HG03025 (cell line): ENCODE data around the gene UCK1.

ENCODE experiments used
- ATAC-seq: cut with Tn5 transposase; IDR thresholded peaks from one replicate; pipeline ENCODE4 v1.9.1; 2021; ENCODE audit warnings: mild to moderate bottlenecking, moderate library complexity; ENCODE audit not compliant: unreplicated experiment, low FRiP score

Gene UCK1

GRCh38 chr9:131478421-131478868 lies 52.6 kb downstream of the UCK1 start:
- no peak for ATAC-seq

- no peak for ATAC-seq
Observed at GRCh38 chr9:131477816-131478419, 53.1 kb downstream of the UCK1 start.

- ATAC-seq, result no peak
Observed at GRCh38 chr9:131477367-131477766, 53.7 kb downstream of the UCK1 start.

GRCh38 chr9:131476777-131477345 lies 54.2 kb downstream of the UCK1 start:
- no peak for ATAC-seq

GRCh38 chr9:131475956-131476776 lies 54.9 kb downstream of the UCK1 start:
- ATAC-seq, result no peak

GRCh38 chr9:131475111-131475955 lies 55.7 kb downstream of the UCK1 start:
- no peak for ATAC-seq

GRCh38 chr9:131474711-131475110 lies 56.4 kb downstream of the UCK1 start:
- no peak for ATAC-seq

GRCh38 chr9:131473891-131474290 lies 57.2 kb downstream of the UCK1 start:
- no peak for ATAC-seq
